ENCODE measurements around the gene SLC1A5.

SLC1A5 gene

DNA sequence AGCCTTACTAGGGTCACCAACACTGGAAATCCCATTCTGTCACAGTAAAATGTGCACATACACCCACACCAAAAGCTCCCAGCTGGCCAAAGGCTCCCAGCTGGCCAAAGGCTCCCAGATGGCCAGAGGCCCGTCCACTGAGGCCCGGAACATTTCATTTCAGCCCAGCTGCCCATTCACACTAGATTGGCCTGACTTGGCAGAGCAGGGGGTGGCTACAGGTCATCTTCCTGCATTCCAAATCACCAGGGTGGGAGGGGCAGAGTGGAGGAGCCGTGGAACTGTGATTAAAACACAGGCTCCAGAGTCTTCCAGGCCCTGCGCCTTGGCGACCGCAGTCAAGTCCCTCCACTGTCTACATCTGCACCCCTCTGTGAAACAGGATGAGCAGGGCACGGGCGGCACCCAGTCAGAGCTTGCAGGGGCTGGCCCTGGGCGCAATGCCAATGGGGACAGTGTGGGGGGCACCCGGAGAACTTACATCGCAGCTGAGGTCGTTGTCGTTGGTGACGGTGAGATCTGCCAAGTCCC, 61.4 kb downstream of the SLC1A5 start:
- DNase-seq (ENCODE audit: extremely low read depth in 1 of 2, low read depth in 1 of 2): no peak

DNA sequence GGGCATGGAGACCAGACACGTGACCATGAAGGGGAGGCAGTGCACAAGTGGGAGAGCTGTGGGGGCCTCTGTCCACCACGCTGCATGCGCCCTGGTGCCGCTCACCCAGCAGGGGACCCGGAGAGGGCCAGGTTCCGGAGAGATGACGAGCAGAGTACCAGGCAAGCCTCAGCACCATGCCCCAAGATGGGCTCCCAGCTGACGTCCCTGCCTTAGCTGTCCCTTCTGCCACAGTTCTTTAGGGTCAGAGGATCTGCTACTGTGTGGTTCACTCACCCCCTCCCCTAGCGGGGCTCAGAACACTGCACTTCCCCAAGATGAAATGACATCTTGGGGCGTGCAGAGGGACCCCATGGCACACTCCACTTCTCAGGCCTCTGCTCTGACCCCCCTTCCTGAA, 61.8 kb downstream of the SLC1A5 start:
- no peak for DNase-seq (ENCODE audit: extremely low read depth in 1 of 2, low read depth in 1 of 2)

DNA sequence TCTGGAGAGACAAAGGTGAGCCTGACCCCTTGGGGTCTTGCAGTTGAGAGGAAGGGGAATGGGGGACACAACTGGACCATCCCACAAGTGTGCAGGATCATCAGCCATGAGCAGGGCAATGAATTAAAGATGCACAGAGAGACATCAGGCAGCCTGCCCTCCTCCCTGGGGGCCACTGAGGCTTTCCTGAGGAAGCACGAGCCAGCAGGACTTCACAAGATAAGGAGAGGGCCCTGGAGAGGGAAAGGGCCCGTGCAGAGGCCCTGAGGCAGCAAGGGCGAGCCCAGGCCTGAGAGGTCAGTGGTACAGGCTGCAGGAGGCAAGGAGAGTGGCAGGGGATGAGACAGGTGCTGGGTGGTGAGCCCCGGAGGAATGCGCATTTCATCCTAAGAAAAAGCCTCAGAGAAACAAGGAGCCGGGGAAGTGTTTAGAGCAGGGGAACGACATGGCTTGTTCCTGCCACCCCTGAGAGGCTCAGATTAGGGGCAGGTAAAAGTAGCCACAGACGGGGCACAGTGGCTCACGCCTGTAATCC, 62.5 kb downstream of the SLC1A5 start:
- no peak for DNase-seq (ENCODE audit: extremely low read depth in 1 of 2, low read depth in 1 of 2)

DNA sequence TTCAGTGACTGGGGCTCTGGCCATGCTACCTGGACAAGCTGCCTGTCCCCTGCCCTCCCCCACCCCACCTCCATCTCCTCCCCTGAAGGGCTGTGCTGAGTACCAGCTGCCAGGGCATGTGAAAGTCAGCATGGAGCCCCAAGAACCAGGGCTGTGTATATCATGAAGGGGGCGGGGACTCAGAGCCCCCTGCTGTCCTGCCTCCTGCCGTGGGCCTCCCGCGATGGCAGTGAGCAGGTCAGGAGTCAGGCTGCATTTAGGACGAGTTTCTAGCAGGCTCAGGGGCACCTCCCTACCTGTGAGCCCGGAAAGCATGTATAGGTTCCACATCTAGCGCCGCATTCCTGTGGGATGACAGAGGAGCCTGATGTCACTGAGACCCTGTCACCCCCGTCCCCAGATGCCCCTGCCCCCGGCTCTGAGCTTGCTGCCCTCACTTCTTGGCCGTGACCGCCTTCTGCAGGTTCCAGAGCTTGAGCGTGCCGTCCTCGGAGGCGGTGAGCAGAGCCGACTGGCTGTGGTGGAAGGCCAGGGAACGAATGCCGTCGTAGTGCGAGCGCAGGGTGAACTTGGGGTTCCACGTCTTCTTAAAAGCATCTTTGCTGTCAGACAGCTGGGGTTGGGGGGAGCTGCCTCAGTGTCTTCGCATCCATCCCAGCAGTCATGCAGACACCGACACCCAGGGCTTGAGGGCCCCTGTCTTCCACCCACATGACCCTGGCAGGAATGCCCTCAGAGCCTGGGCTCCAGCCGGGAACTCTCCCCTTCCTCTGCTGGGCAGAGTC, 63.2 kb downstream of the SLC1A5 start:
- DNase-seq (ENCODE audit: extremely low read depth in 1 of 2, low read depth in 1 of 2): no peak

Measured in stimulated activated CD8-positive, alpha-beta memory T cell treated with anti-CD3 and anti-CD28 coated beads, Interleukin-7, amount 100 ng/mL, for 48 hours (primary cell).